Tibial nerve (tissue), 3 donors: ENCODE results near the gene REN.

Source experiments
- POLR2A ChIP-seq, 2 donors: fragments of 450-650 bp; IDR thresholded peaks; one replicate each; pipeline ENCODE4 v1.6.1; 2017; ENCODE audit warnings: antibody characterized with exemption in 2 of 2, mild to moderate bottlenecking in 2 of 2, moderate library complexity in 2 of 2
- TF ChIP-seq, protein P1 (sequence below), 5 experiments: fragments of 200-600 bp in 3 of 5; fragments of 450-650 bp in 2 of 5; sonication (generic) in 3 of 5; IDR thresholded peaks; one replicate each; pipeline ENCODE4 v1.5.1; 2016 to 2019; ENCODE audit warnings: antibody characterized with exemption in 5 of 5, mild to moderate bottlenecking in 3 of 5, moderate library complexity in 2 of 5

DNA sequence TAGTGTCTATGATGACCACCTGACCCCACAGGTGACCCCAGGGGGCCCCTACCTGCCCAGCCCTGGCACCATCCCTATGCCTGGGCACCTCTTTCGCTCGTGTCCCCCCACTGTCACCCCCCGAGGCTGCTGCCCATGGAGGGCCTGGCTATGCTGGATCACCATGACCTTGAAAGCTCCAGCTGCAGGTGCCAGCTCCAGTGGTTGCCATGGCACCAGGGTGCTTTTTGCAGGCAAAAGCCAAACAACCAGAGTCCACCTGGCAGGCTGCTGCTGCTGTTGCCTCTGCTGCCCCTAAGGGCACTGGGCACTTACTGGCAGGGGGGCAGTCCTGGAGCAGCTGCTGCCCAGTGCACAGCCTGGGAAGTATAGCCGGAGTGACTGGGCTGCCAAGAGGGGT lies 36.0 kb downstream of the REN start:
- TF ChIP-seq, protein P1, sequence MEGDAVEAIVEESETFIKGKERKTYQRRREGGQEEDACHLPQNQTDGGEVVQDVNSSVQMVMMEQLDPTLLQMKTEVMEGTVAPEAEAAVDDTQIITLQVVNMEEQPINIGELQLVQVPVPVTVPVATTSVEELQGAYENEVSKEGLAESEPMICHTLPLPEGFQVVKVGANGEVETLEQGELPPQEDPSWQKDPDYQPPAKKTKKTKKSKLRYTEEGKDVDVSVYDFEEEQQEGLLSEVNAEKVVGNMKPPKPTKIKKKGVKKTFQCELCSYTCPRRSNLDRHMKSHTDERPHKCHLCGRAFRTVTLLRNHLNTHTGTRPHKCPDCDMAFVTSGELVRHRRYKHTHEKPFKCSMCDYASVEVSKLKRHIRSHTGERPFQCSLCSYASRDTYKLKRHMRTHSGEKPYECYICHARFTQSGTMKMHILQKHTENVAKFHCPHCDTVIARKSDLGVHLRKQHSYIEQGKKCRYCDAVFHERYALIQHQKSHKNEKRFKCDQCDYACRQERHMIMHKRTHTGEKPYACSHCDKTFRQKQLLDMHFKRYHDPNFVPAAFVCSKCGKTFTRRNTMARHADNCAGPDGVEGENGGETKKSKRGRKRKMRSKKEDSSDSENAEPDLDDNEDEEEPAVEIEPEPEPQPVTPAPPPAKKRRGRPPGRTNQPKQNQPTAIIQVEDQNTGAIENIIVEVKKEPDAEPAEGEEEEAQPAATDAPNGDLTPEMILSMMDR (IDR thresholded peaks at IDR 0.05), result no peak
- no peak for TF ChIP-seq POLR2A (IDR thresholded peaks at IDR 0.05)
